ENCODE data around the gene DNAI1. TPM values are rescaled to one million over a fixed set of nuclear protein-coding genes. Genes with fewer than 3 reads are reported as not detected.

Gene DNAI1
- total RNA-seq, 2 donors from 2014 or later = 2.5 to 4.1 TPM

GRCh38 chr9:34456746-34457145 lies 1.9 kb upstream of the DNAI1 start:
- WGBS, 2 experiments (ENCODE audit: insufficient coverage in 1 of 2, insufficient read length in 1 of 2) = 63 to 72% methylated on average over 4 of the region's 4 CpGs
- Mint-ChIP-seq H3K4me1 (peaks cover 29% of the 10 kb centered on the region), H3K36me3 (ENCODE audit: low read depth) (no peaks in the 10 kb centered on the region)

GRCh38 chr9:34457266-34458012 lies 1.2 kb upstream of the DNAI1 start:
- H3K27me3 Mint-ChIP-seq (ENCODE audit: insufficient read depth) = peaks cover 16% of the 10 kb centered on the region

More at GRCh38 chr9:34456746-34457145, 1.9 kb upstream of the DNAI1 start:
- Histone ChIP-seq H3K9ac (ENCODE audit: extremely low read depth, low read length, poor library complexity, severe bottlenecking) (peak overlapping the region; percentile 90), H3K4me1 (ENCODE audit: control insufficient read depth, insufficient read depth, low read length) (peaks cover under 1% of the 10 kb centered on the region), H3K27me3 (ENCODE audit: control insufficient read depth, insufficient read depth, low read length, poor library complexity, severe bottlenecking) (no peaks in the 10 kb centered on the region), H3K27ac (ENCODE audit: low read depth, low read length) (no peak overlapping the region), H3K36me3 (ENCODE audit: control insufficient read depth, insufficient read depth, low read length) (no peaks in the 10 kb centered on the region), H3K9me3 (ENCODE audit: control insufficient read depth, low read length) (no peaks in the 10 kb centered on the region), H3K4me3 (ENCODE audit: low read length) (peak overlapping the region; percentile 92)
- Mint-ChIP-seq H3K4me3 (peak overlapping the region; percentile 79), H3K27ac (peak overlapping the region; percentile 94), H3K9me3 (no peaks in the 10 kb centered on the region), H3K27me3 (ENCODE audit: insufficient read depth) (peaks cover 16% of the 10 kb centered on the region)
- no peak for TF ChIP-seq CTCF (conservative IDR thresholded peaks at IDR 0.05)
- DNase-seq = peak; percentile 79

GRCh38 chr9:34458959-34459340 lies 345 bp downstream of the DNAI1 start:
- no peaks in the 10 kb centered on the region for H3K9me3 Mint-ChIP-seq
- DNase-seq = no peak
- Histone ChIP-seq H3K9ac (ENCODE audit: extremely low read depth, low read length, poor library complexity, severe bottlenecking) (no peak overlapping the region), H3K4me3 (ENCODE audit: low read length) (peak overlapping the region; percentile 70), H3K27ac (ENCODE audit: low read depth, low read length) (no peak overlapping the region), H3K27me3 (ENCODE audit: control insufficient read depth, insufficient read depth, low read length, poor library complexity, severe bottlenecking) (peaks cover 8% of the 10 kb centered on the region), H3K4me1 (ENCODE audit: control insufficient read depth, insufficient read depth, low read length) (no peaks in the 10 kb centered on the region), H3K36me3 (ENCODE audit: control insufficient read depth, insufficient read depth, low read length) (no peaks in the 10 kb centered on the region), H3K9me3 (ENCODE audit: control insufficient read depth, low read length) (no peaks in the 10 kb centered on the region)
- H3K27me3 Mint-ChIP-seq (ENCODE audit: insufficient read depth) = peaks cover 16% of the 10 kb centered on the region
- no peak for TF ChIP-seq CTCF (conservative IDR thresholded peaks at IDR 0.05)
- no peaks in the 10 kb centered on the region for H3K36me3 Mint-ChIP-seq (ENCODE audit: low read depth)
- peaks cover 31% of the 10 kb centered on the region for H3K4me1 Mint-ChIP-seq
- H3K27ac Mint-ChIP-seq = peak overlapping the region; percentile 31
- H3K4me3 Mint-ChIP-seq = peak overlapping the region; percentile 79
- WGBS, 2 experiments (ENCODE audit: insufficient coverage in 1 of 2, insufficient read length in 1 of 2) = 45 to 50% methylated on average over 11 of the region's 11 CpGs

More at GRCh38 chr9:34457266-34458012, 1.2 kb upstream of the DNAI1 start:
- H3K27ac Mint-ChIP-seq = peak overlapping the region; percentile 94
- Histone ChIP-seq H3K4me1 (ENCODE audit: control insufficient read depth, insufficient read depth, low read length) (no peaks in the 10 kb centered on the region), H3K9ac (ENCODE audit: extremely low read depth, low read length, poor library complexity, severe bottlenecking) (peak overlapping the region; percentile 90), H3K27ac (ENCODE audit: low read depth, low read length) (peak overlapping the region; percentile 56), H3K27me3 (ENCODE audit: control insufficient read depth, insufficient read depth, low read length, poor library complexity, severe bottlenecking) (peaks cover 6% of the 10 kb centered on the region), H3K9me3 (ENCODE audit: control insufficient read depth, low read length) (no peaks in the 10 kb centered on the region), H3K4me3 (ENCODE audit: low read length) (peak overlapping the region; percentile 92), H3K36me3 (ENCODE audit: control insufficient read depth, insufficient read depth, low read length) (no peaks in the 10 kb centered on the region)
- WGBS, 2 experiments (ENCODE audit: insufficient coverage in 1 of 2, insufficient read length in 1 of 2) = 0 to 1% methylated on average over 27 to 48 of the region's 48 CpGs
- no peaks in the 10 kb centered on the region for H3K9me3 Mint-ChIP-seq
- peak overlapping the region; percentile 79 for H3K4me3 Mint-ChIP-seq
- no peak for TF ChIP-seq CTCF (conservative IDR thresholded peaks at IDR 0.05)
- peaks cover 31% of the 10 kb centered on the region for H3K4me1 Mint-ChIP-seq
- peak; percentile 86 for DNase-seq
- no peaks in the 10 kb centered on the region for H3K36me3 Mint-ChIP-seq (ENCODE audit: low read depth)

All from endodermal cell (in vitro differentiated cells).